Coronary artery (tissue), 2 donors: ENCODE data around the gene GOLGA7B.
"Not testable (repeated sequence)": the region's sequence is repeated elsewhere in the genome, so short reads cannot be mapped to it uniquely, and the experiment has no call there.

ENCODE experiments used
- DNase-seq: peaks from one replicate; pipeline ENCODE4 v3.0.0-alpha.2; 2017; ENCODE audit warnings: low spot score
- H3K27ac ChIP-seq, 2 donors: fragments of 200-600 bp; sonication (generic); one replicate each; pipeline ENCODE4 v1.5.1; 2016 to 2019
- H3K4me3 ChIP-seq: fragments of 200-600 bp; sonication (generic); 2 replicates; pipeline ENCODE4 v1.5.1; 2016; ENCODE audit warnings: mild to moderate bottlenecking, moderate library complexity
- CTCF ChIP-seq: fragments of 200-600 bp; sonication (generic); IDR thresholded peaks from one replicate; pipeline ENCODE4 v1.5.1; 2019; ENCODE audit warnings: antibody characterized with exemption

Gene GOLGA7B

GRCh38 chr10:97843281-97843671, 6.4 kb upstream of the GOLGA7B start:
- no peak overlapping the region for H3K4me3 ChIP-seq
- H3K27ac ChIP-seq: no peak overlapping the region
- DNase-seq: no peak
- TF ChIP-seq CTCF: no peak

GRCh38 chr10:97843972-97844371, 5.7 kb upstream of the GOLGA7B start:
- DNase-seq, H3K4me3 ChIP-seq, H3K27ac ChIP-seq: not testable (repeated sequence)

GRCh38 chr10:97844678-97845077, 5.0 kb upstream of the GOLGA7B start:
- TF ChIP-seq CTCF: no peak
- Histone ChIP-seq H3K27ac (no peak overlapping the region), H3K4me3 (no peak overlapping the region)
- DNase-seq: no peak

- no peak for TF ChIP-seq CTCF
- Histone ChIP-seq H3K27ac (no peak overlapping the region), H3K4me3 (peak overlapping the region; percentile 68)
- no peak for DNase-seq
Measured at GRCh38 chr10:97849103-97849686, 448 bp upstream of the GOLGA7B start.

GRCh38 chr10:97850446-97850845, 803 bp downstream of the GOLGA7B start:
- Histone ChIP-seq H3K27ac (no peak overlapping the region), H3K4me3 (peak overlapping the region; percentile 68)
- no peak for DNase-seq
- TF ChIP-seq CTCF: no peak

GRCh38 chr10:97851341-97852001, 1.8 kb downstream of the GOLGA7B start:
- no peak for DNase-seq
- Histone ChIP-seq H3K4me3 (no peak overlapping the region), H3K27ac (no peak overlapping the region)
- no peak for TF ChIP-seq CTCF

GRCh38 chr10:97852277-97852676, 2.6 kb downstream of the GOLGA7B start:
- Histone ChIP-seq H3K4me3 (no peak overlapping the region), H3K27ac (no peak overlapping the region)
- DNase-seq: no peak
- TF ChIP-seq CTCF: no peak
